Mesendoderm (in vitro differentiated cells): ENCODE results near the gene SLC25A30.

Experiments
- DNase-seq: peaks from one replicate; pipeline ENCODE4 v3.0.0; 2013
- H2AK5ac ChIP-seq: 2 replicates; pipeline ENCODE4 v1.6.1; 2013; ENCODE audit warnings: low read length, inconsistent platforms
- H2BK120ac ChIP-seq: 2 replicates; pipeline ENCODE4 v1.6.1; 2013; ENCODE audit warnings: low read depth, mild to moderate bottlenecking, low read length, moderate library complexity, mixed read lengths
- H2BK15ac ChIP-seq: replicated peaks from 2 replicates; pipeline ENCODE4 v1.6.1; 2013; ENCODE audit warnings: low read depth, mild to moderate bottlenecking, moderate library complexity
- H2BK5ac ChIP-seq: 2 replicates; pipeline ENCODE4 v1.6.1; 2013; ENCODE audit warnings: low read length, inconsistent platforms
- H3K18ac ChIP-seq: 2 replicates; pipeline ENCODE4 v1.6.1; 2013; ENCODE audit warnings: mild to moderate bottlenecking, low read length, mixed read lengths
- H3K23ac ChIP-seq: one replicate; pipeline ENCODE4 v1.6.1; 2013; ENCODE audit warnings: low read length
- H3K27ac ChIP-seq: 2 replicates; pipeline ENCODE4 v1.5.1; 2013; ENCODE audit warnings: low read depth, mild to moderate bottlenecking, inconsistent platforms, low read length, moderate library complexity
- H3K27me3 ChIP-seq: 2 replicates; pipeline ENCODE4 v1.6.1; 2013; ENCODE audit warnings: low read length, control low read depth, mild to moderate bottlenecking, inconsistent platforms; ENCODE audit not compliant: insufficient read depth, poor library complexity
- H3K36me3 ChIP-seq: 2 replicates; pipeline ENCODE4 v1.6.1; 2013; ENCODE audit warnings: low read length, inconsistent platforms; ENCODE audit not compliant: control insufficient read depth, insufficient read depth
- H3K4ac ChIP-seq: one replicate; pipeline ENCODE4 v1.6.1; 2013; ENCODE audit warnings: low read depth, mild to moderate bottlenecking, low read length, moderate library complexity
- H3K4me1 ChIP-seq: 2 replicates; pipeline ENCODE4 v1.6.1; 2013; ENCODE audit warnings: low read depth, low read length, inconsistent platforms; ENCODE audit not compliant: control insufficient read depth
- H3K4me2 ChIP-seq: 2 replicates; pipeline ENCODE4 v1.6.1; 2013; ENCODE audit warnings: low read length
- H3K4me3 ChIP-seq: 2 replicates; pipeline ENCODE4 v1.5.1; 2013; ENCODE audit warnings: mild to moderate bottlenecking, low read length
- H3K56ac ChIP-seq: one replicate; pipeline ENCODE4 v1.6.1; 2013; ENCODE audit warnings: low read length
- H3K79me1 ChIP-seq: 2 replicates; pipeline ENCODE4 v1.6.1; 2013; ENCODE audit warnings: low read length, inconsistent platforms
- H3K79me2 ChIP-seq: 2 replicates; pipeline ENCODE4 v1.6.1; 2013; ENCODE audit warnings: mild to moderate bottlenecking, low read length; ENCODE audit not compliant: control insufficient read depth, insufficient read depth
- H3K9ac ChIP-seq: 2 replicates; pipeline ENCODE4 v1.6.1; 2013; ENCODE audit warnings: low read length, inconsistent platforms
- H4K5ac ChIP-seq: one replicate; pipeline ENCODE4 v1.6.1; 2013; ENCODE audit warnings: low read length
- H4K8ac ChIP-seq: one replicate; pipeline ENCODE4 v1.6.1; 2013; ENCODE audit warnings: low read depth, mild to moderate bottlenecking, control low read depth, low read length, moderate library complexity
- WGBS: extraction: QIAGEN DNeasy Blood & Tissue Kit; methylation state at CpG from one replicate; pipeline ENCODE4 v1.1.7; 2013; ENCODE audit warnings: low lambda C conversion rate, missing lambda C conversion rate; ENCODE audit not compliant: insufficient coverage; ENCODE audit errors: extremely low coverage; 5-methylcytosine and 5-hydroxymethylcytosine counted together

SLC25A30 gene

GRCh38 chr13:45367358-45367757 is 50.8 kb downstream of the SLC25A30 start:
- no peak overlapping the region for H3K4me2 ChIP-seq
- H3K56ac ChIP-seq = peak overlapping the region; percentile 15
- no peak overlapping the region for H3K18ac ChIP-seq
- WGBS = no CpG with 5 or more reads among the region's 2 CpGs
- no peak overlapping the region for H4K5ac ChIP-seq
- H3K4me3 ChIP-seq = no peak overlapping the region
- H2BK15ac ChIP-seq = no peak overlapping the region
- peaks cover 4% of the 10 kb centered on the region for H3K4me1 ChIP-seq
- no peak overlapping the region for H3K9ac ChIP-seq
- no peaks in the 10 kb centered on the region for H3K79me2 ChIP-seq
- H2BK5ac ChIP-seq = no peak overlapping the region
- H3K27ac ChIP-seq = no peak overlapping the region
- H4K8ac ChIP-seq = no peak overlapping the region
- no peak overlapping the region for H2AK5ac ChIP-seq
- H2BK120ac ChIP-seq = no peak overlapping the region
- no peak overlapping the region for H3K23ac ChIP-seq
- DNase-seq = peak; percentile 81
- H3K4ac ChIP-seq = no peak overlapping the region
- H3K36me3 ChIP-seq = peaks cover 2% of the 10 kb centered on the region
- H3K27me3 ChIP-seq = no peaks in the 10 kb centered on the region
- no peaks in the 10 kb centered on the region for H3K79me1 ChIP-seq

GRCh38 chr13:45365558-45365885 is 52.7 kb downstream of the SLC25A30 start:
- H3K4me3 ChIP-seq = no peak overlapping the region
- no peak for DNase-seq
- H3K9ac ChIP-seq = no peak overlapping the region
- H4K5ac ChIP-seq = no peak overlapping the region
- no peak overlapping the region for H3K56ac ChIP-seq
- peaks cover 2% of the 10 kb centered on the region for H3K4me1 ChIP-seq
- H3K23ac ChIP-seq = no peak overlapping the region
- H3K4me2 ChIP-seq = no peak overlapping the region
- WGBS = no CpG with 5 or more reads among the region's 4 CpGs
- no peak overlapping the region for H3K27ac ChIP-seq
- H2BK15ac ChIP-seq = no peak overlapping the region
- no peak overlapping the region for H2AK5ac ChIP-seq
- no peak overlapping the region for H3K18ac ChIP-seq
- H2BK120ac ChIP-seq = no peak overlapping the region
- no peaks in the 10 kb centered on the region for H3K79me1 ChIP-seq
- H3K79me2 ChIP-seq = no peaks in the 10 kb centered on the region
- H3K4ac ChIP-seq = no peak overlapping the region
- H3K36me3 ChIP-seq = peaks cover 2% of the 10 kb centered on the region
- H2BK5ac ChIP-seq = no peak overlapping the region
- H4K8ac ChIP-seq = no peak overlapping the region
- H3K27me3 ChIP-seq = no peaks in the 10 kb centered on the region

GRCh38 chr13:45364876-45365557 is 53.2 kb downstream of the SLC25A30 start:
- Histone ChIP-seq H2AK5ac (no peak overlapping the region), H3K23ac (no peak overlapping the region), H3K18ac (no peak overlapping the region), H2BK120ac (no peak overlapping the region), H3K79me2 (no peaks in the 10 kb centered on the region), H4K5ac (no peak overlapping the region), H2BK5ac (no peak overlapping the region), H2BK15ac (no peak overlapping the region), H3K56ac (no peak overlapping the region), H4K8ac (no peak overlapping the region), H3K4me3 (no peak overlapping the region), H3K4me1 (peaks cover 2% of the 10 kb centered on the region), H3K27me3 (no peaks in the 10 kb centered on the region), H3K36me3 (peaks cover 2% of the 10 kb centered on the region), H3K27ac (peak overlapping the region; percentile 26), H3K9ac (no peak overlapping the region), H3K4ac (no peak overlapping the region), H3K79me1 (no peaks in the 10 kb centered on the region), H3K4me2 (no peak overlapping the region)
- DNase-seq = no peak
- no CpG with 5 or more reads among the region's 10 CpGs for WGBS

GRCh38 chr13:45362939-45363338 is 55.2 kb downstream of the SLC25A30 start:
- Histone ChIP-seq H3K9ac (no peak overlapping the region), H3K23ac (no peak overlapping the region), H4K8ac (no peak overlapping the region), H3K4me3 (no peak overlapping the region), H3K4me2 (no peak overlapping the region), H4K5ac (no peak overlapping the region), H3K4ac (no peak overlapping the region), H2BK120ac (no peak overlapping the region), H3K18ac (no peak overlapping the region), H3K79me1 (no peaks in the 10 kb centered on the region), H3K36me3 (peaks cover 2% of the 10 kb centered on the region), H3K79me2 (no peaks in the 10 kb centered on the region), H2AK5ac (no peak overlapping the region), H3K4me1 (no peaks in the 10 kb centered on the region), H2BK15ac (no peak overlapping the region), H3K56ac (no peak overlapping the region), H2BK5ac (no peak overlapping the region), H3K27ac (no peak overlapping the region), H3K27me3 (no peaks in the 10 kb centered on the region)
- peak; percentile 81 for DNase-seq
- no CpG with 5 or more reads among the region's 2 CpGs for WGBS

GRCh38 chr13:45361596-45362206 is 56.5 kb downstream of the SLC25A30 start:
- no peak overlapping the region for H2AK5ac ChIP-seq
- no peak overlapping the region for H3K9ac ChIP-seq
- no peak overlapping the region for H3K23ac ChIP-seq
- H2BK5ac ChIP-seq = no peak overlapping the region
- H4K8ac ChIP-seq = no peak overlapping the region
- H3K79me2 ChIP-seq = no peaks in the 10 kb centered on the region
- H3K4me1 ChIP-seq = no peaks in the 10 kb centered on the region
- WGBS = no CpG with 5 or more reads among the region's 14 CpGs
- peak; percentile 40 for DNase-seq
- H2BK120ac ChIP-seq = no peak overlapping the region
- no peak overlapping the region for H3K56ac ChIP-seq
- H3K27ac ChIP-seq = no peak overlapping the region
- H3K4ac ChIP-seq = no peak overlapping the region
- no peak overlapping the region for H3K18ac ChIP-seq
- no peak overlapping the region for H2BK15ac ChIP-seq
- H3K4me3 ChIP-seq = no peak overlapping the region
- no peak overlapping the region for H4K5ac ChIP-seq
- no peak overlapping the region for H3K4me2 ChIP-seq
- H3K36me3 ChIP-seq = peaks cover 2% of the 10 kb centered on the region
- H3K79me1 ChIP-seq = no peaks in the 10 kb centered on the region
- H3K27me3 ChIP-seq = no peaks in the 10 kb centered on the region
